GM12872 (cell line): ENCODE results near the gene TACC2.

Source experiments
- CTCF ChIP-seq: IDR thresholded peaks from 3 replicates; pipeline ENCODE4 v1.5.1; 2011; ENCODE audit warnings: low read depth, mild to moderate bottlenecking, low read length, moderate library complexity; ENCODE audit not compliant: insufficient read depth

The TACC2 gene

GRCh38 chr10:122139627-122140170 lies 150.7 kb downstream of the TACC2 start:
- no peak for TF ChIP-seq CTCF

GRCh38 chr10:122140461-122140902 lies 151.5 kb downstream of the TACC2 start:
- TF ChIP-seq CTCF: no peak

GRCh38 chr10:122140941-122141623 lies 152.1 kb downstream of the TACC2 start:
- TF ChIP-seq CTCF: no peak

GRCh38 chr10:122141821-122142640 lies 153.1 kb downstream of the TACC2 start:
- no peak for TF ChIP-seq CTCF

GRCh38 chr10:122142641-122143237 lies 153.8 kb downstream of the TACC2 start:
- TF ChIP-seq CTCF: peak; percentile 92

- no peak for TF ChIP-seq CTCF
Observed at GRCh38 chr10:122143238-122143841, 154.4 kb downstream of the TACC2 start.

- TF ChIP-seq CTCF: no peak
Observed at GRCh38 chr10:122144199-122144598, 155.2 kb downstream of the TACC2 start.
